ENCODE results near the gene LYST.
A peak's percentile ranks its signal among the peaks of the same experiment; 100 is the strongest.
"Not testable (repeated sequence)": the region's sequence is repeated elsewhere in the genome, so short reads cannot be mapped to it uniquely, and the experiment has no call there.

Gene LYST

GRCh38 chr1:235642943-235643371 lies 223.7 kb downstream of the LYST start:
- TF ChIP-seq CTCF (IDR thresholded peaks at IDR 0.05; ENCODE audit: insufficient read depth, low read depth, low read length, missing control alignments), result no peak

GRCh38 chr1:235642011-235642942 lies 224.4 kb downstream of the LYST start:
- DNase-seq (ENCODE audit: low read depth), result peak; percentile 64
- no peak for TF ChIP-seq CTCF (IDR thresholded peaks at IDR 0.05; ENCODE audit: insufficient read depth, low read depth, low read length, missing control alignments)
- peak overlapping the region; percentile 31 for H3K4me3 ChIP-seq (ENCODE audit: low read depth, low read length)

More at GRCh38 chr1:235642943-235643371, 223.7 kb downstream of the LYST start:
- DNase-seq (ENCODE audit: low read depth), result no peak
- H3K4me3 ChIP-seq (ENCODE audit: low read depth, low read length), result no peak overlapping the region

- no peak for TF ChIP-seq CTCF (IDR thresholded peaks at IDR 0.05; ENCODE audit: insufficient read depth, low read depth, low read length, missing control alignments)
- no peak for DNase-seq (ENCODE audit: low read depth)
- no peak overlapping the region for H3K4me3 ChIP-seq (ENCODE audit: low read depth, low read length)
These were observed 226.1 kb downstream of the LYST start for GRCh38 chr1:235640580-235640979.

- DNase-seq (ENCODE audit: low read depth), result no peak
- no peak overlapping the region for H3K4me3 ChIP-seq (ENCODE audit: low read depth, low read length)
- TF ChIP-seq CTCF (IDR thresholded peaks at IDR 0.05; ENCODE audit: insufficient read depth, low read depth, low read length, missing control alignments), result no peak
These were observed 227.2 kb downstream of the LYST start for GRCh38 chr1:235639226-235640205.

- not testable (repeated sequence) for H3K4me3 ChIP-seq (ENCODE audit: low read depth, low read length); DNase-seq (ENCODE audit: low read depth)
These were observed 228.1 kb downstream of the LYST start for GRCh38 chr1:235638612-235639011.

- no peak for DNase-seq (ENCODE audit: low read depth)
- no peak for TF ChIP-seq CTCF (IDR thresholded peaks at IDR 0.05; ENCODE audit: insufficient read depth, low read depth, low read length, missing control alignments)
- H3K4me3 ChIP-seq (ENCODE audit: low read depth, low read length), result no peak overlapping the region
These were observed 228.8 kb downstream of the LYST start for GRCh38 chr1:235637756-235638534.
